Pancreas (tissue), 10 donors: ENCODE results near the gene NHERF1. TPM values are rescaled to one million over a fixed set of nuclear protein-coding genes. Genes with fewer than 3 reads are reported as not detected.
A peak's percentile ranks its signal among the peaks of the same experiment; 100 is the strongest.

Experiments used
- ATAC-seq, 4 donors: fragments of 200-7000 bp; cut with Tn5 transposase; one replicate each; pipeline versions ENCODE4 v1.8.0 to v1.9.1; 2020; ENCODE audit warnings: mild to moderate bottlenecking in 4 of 4, moderate library complexity in 4 of 4
- DNase-seq, 6 donors: peaks; one replicate each; pipeline ENCODE4 v3.0.0-alpha.2; 2020
- FAIRE-seq: peaks from 2 replicates; lab custom pipeline; 2012; peaks lifted over from hg19 to GRCh38; lab: Jason Lieb, UNC
- H3K27ac ChIP-seq, 4 donors: fragments of 200-600 bp; sonication (generic); 1 replicate in 3 of 4; 2 replicates in 1 of 4; pipeline versions ENCODE4 v1.5.0 to v1.8.0; 2020
- H3K27me3 ChIP-seq, 4 donors: fragments of 200-600 bp; one replicate each; pipeline ENCODE4 v1.8.0; 2021
- H3K36me3 ChIP-seq, 3 donors: fragments of 200-600 bp; sonication (generic) in 1 of 3; one replicate each; pipeline versions ENCODE4 v1.5.0 to v1.8.0; 2020 to 2021
- H3K4me1 ChIP-seq, 3 donors: fragments of 200-600 bp; one replicate each; pipeline ENCODE4 v1.8.0; 2021
- H3K4me3 ChIP-seq, 4 donors: fragments of 200-600 bp; sonication (generic) in 2 of 4; one replicate each; pipeline versions ENCODE4 v1.5.0 to v1.8.0; 2020 to 2021
- H3K9me3 ChIP-seq, 4 donors: fragments of 200-600 bp; one replicate each; pipeline ENCODE4 v1.8.0; 2021
- WGBS, 2 donors: extraction: QIAGEN DNeasy Blood & Tissue Kit; methylation state at CpG; one replicate each; pipeline ENCODE4 v1.1.7; 2013; 5-methylcytosine and 5-hydroxymethylcytosine counted together
- intact Hi-C, 3 donors: fragments of 100-400 bp; cut with DNase I; formaldehyde crosslinking; loops; one replicate each; pipeline versions ENCODE4 v1.11.1 to v1.14.2; 2022
- polyA plus RNA-seq, 2 donors: library from polyadenylated mRNA; stranded (reverse); fragments of 200-250 nt; gene quantifications; one replicate each; pipeline ENCODE4 v1.2.3, GENCODE V29; 2013
- total RNA-seq, 6 donors: library from RNA; stranded (reverse); fragmentation: NEBNext Ultra II Directional in 4 of 6; extraction: Animal tissue kit (Norgen Biotek cat#: 25700) in 4 of 6; gene quantifications; one replicate each; pipeline versions ENCODE4 v1.2.1 to v1.2.4, GENCODE V29; 2021 to 2023
- TF ChIP-seq, protein P1 (sequence below), 4 donors: fragments of 200-600 bp; sonication (generic) in 3 of 4; IDR thresholded peaks; one replicate each; pipeline versions ENCODE4 v1.5.0 to v1.8.0; 2021; ENCODE audit warnings: antibody characterized with exemption in 4 of 4
- donor health status: healthy with polysubstance abuse.
- donor health status: DM: no; HTN: no; CAD: no; lungs with moderate emphysema.
- donor health status: DM: no; HTN: no; CAD: no.
- donor health status: control.
- donor health status: control.
- donor health status: Bipolar disorder and iron deficiency.
- donor health status: DM: yes; HTN: yes; CAD: no.
- donor health status: DM: no; HTN: no; CAD: no.
- donor health status: DM: no; HTN: no; CAD: no.
- donor health status: DM: yes; HTN: yes; CAD: no.

NHERF1 gene
- total and polyA plus RNA-seq, 8 donors: 40.1 to 91.9 (median 56.5) TPM

DNA sequence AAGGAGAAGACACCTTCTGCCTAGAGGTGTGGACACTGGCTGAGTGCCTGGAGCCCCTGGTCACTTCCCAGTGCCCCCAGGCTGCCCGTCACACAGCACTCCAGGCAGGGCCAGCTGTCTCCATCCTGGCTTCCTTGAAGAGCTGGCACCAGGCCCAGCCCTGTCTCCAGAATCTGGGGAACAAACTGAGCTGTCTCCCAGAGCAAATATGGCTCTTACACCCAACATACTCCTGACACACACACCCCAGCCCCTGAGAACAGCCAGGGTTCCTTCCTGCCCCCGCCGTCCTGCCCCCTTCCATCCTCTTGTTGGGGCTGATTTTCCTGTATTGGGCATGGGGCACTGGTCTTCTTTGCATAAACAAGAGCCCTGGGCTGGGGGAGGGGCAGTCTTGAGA, 9.1 kb downstream of the NHERF1 start:
- Histone ChIP-seq H3K27ac (peak overlapping the region in 3 of 4 donors; percentile 40 to 82 (median 65)), H3K4me3 (no peak overlapping the region), H3K9me3 (no peaks in the 10 kb centered on the region), H3K36me3 (no peaks in the 10 kb centered on the region), H3K27me3 (no peaks in the 10 kb centered on the region), H3K4me1 (peaks cover 47 to 63% (median 52%) of the 10 kb centered on the region in 3 donors)
- 61 to 63% methylated on average over 3 of the region's 3 CpGs for WGBS, 2 donors
- ATAC-seq (peak in 3 of 4 donors; percentile 17 to 49 (median 42)), FAIRE-seq (no peak), DNase-seq (peak in 3 of 6 donors; percentile 72 to 83 (median 75))
- TF ChIP-seq, protein P1, sequence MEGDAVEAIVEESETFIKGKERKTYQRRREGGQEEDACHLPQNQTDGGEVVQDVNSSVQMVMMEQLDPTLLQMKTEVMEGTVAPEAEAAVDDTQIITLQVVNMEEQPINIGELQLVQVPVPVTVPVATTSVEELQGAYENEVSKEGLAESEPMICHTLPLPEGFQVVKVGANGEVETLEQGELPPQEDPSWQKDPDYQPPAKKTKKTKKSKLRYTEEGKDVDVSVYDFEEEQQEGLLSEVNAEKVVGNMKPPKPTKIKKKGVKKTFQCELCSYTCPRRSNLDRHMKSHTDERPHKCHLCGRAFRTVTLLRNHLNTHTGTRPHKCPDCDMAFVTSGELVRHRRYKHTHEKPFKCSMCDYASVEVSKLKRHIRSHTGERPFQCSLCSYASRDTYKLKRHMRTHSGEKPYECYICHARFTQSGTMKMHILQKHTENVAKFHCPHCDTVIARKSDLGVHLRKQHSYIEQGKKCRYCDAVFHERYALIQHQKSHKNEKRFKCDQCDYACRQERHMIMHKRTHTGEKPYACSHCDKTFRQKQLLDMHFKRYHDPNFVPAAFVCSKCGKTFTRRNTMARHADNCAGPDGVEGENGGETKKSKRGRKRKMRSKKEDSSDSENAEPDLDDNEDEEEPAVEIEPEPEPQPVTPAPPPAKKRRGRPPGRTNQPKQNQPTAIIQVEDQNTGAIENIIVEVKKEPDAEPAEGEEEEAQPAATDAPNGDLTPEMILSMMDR (IDR thresholded peaks at IDR 0.05): no peak
- intact Hi-C loops: no loop called here

DNA sequence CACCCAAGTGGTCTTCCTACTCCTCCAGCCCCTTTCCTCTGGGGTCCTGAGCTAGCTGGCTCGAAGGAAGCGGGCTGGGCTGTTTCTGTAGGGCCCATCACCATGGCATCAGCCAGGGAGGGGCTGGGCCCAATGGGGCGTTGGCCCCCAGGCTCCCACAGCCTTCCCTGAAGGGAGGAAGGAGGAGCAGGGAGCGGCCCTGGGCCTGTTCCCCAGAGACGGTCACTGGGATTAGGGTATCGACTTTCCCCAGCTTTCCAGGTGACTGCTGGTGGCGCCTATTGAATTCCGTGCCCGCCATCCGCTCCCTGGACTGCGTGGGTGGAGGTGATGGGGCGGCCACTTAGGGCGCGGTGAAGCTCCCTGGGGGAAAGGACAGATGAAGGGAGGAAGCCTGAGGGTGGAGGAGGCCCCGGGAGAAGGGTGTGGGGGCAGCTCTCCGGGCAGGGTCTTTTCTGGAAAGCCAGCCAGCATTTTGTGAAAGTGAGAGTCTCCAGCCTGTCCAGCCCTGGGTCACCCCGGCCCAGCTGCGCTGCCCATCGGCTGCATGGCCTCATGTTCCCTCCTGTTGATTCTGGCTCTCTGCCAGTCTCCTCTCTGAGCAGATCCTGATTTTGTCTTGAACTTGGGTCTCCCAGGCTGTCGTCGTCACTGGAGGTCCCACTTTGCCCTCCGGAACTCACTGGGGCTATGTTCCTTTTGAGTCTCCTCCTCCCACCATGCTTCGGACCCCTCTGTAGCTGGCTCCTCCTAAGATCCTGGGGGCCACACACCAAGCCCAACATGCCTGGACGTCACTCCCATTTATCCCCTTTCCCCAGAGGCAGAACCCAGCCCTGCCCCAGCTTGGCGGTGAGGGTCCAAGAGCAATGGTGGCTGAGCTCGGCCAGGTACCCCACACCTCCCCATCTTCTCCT, 9.8 kb downstream of the NHERF1 start:
- ATAC-seq (peak in 3 of 4 donors; percentile 18 to 47 (median 46)), DNase-seq (peak in 1 of 6 donors; percentile 69), FAIRE-seq (no peak)
- Histone ChIP-seq H3K27ac (peak overlapping the region; percentile 40 to 82 (median 66)), H3K36me3 (no peaks in the 10 kb centered on the region), H3K4me3 (no peak overlapping the region), H3K9me3 (no peaks in the 10 kb centered on the region), H3K4me1 (peaks cover 41 to 59% (median 49%) of the 10 kb centered on the region in 3 donors), H3K27me3 (no peaks in the 10 kb centered on the region)
- WGBS, 2 donors: 37 to 52% methylated on average over 26 of the region's 26 CpGs
- TF ChIP-seq, protein P1 (IDR thresholded peaks at IDR 0.05): no peak
- intact Hi-C loops: no loop called here

DNA sequence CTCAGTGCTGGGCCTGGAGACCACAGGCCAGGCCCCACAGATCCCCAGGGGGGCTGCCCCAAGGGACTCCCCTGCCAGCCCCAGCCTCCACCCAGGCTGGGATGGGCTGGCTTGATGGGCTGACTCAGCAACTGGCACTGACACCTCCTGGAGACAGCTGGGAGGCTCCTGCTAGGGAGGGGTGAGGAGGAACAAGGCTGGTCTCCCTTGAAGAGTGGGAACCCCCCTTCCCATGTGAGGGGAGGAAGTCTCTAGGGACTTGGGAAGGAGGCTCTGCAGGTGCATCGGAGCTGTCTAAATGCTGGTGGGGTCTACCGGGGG, 10.4 kb downstream of the NHERF1 start:
- no peak overlapping the region for H3K4me3 ChIP-seq
- peak in 3 of 4 donors; percentile 29 to 51 (median 36) for ATAC-seq
- no peaks in the 10 kb centered on the region for H3K9me3 ChIP-seq
- peak overlapping the region; percentile 40 to 82 (median 66) for H3K27ac ChIP-seq
- TF ChIP-seq, protein P1 (IDR thresholded peaks at IDR 0.05): no peak
- peaks cover 41 to 65% (median 49%) of the 10 kb centered on the region in 3 donors for H3K4me1 ChIP-seq
- no peaks in the 10 kb centered on the region for H3K36me3 ChIP-seq
- intact Hi-C loops: no loop called here
- whole genome bisulfite sequencing, 2 donors: 67 to 77% methylated on average over 2 of the region's 2 CpGs
- FAIRE-seq: no peak
- DNase-seq: peak in 1 of 6 donors; percentile 70
- no peaks in the 10 kb centered on the region for H3K27me3 ChIP-seq

DNA sequence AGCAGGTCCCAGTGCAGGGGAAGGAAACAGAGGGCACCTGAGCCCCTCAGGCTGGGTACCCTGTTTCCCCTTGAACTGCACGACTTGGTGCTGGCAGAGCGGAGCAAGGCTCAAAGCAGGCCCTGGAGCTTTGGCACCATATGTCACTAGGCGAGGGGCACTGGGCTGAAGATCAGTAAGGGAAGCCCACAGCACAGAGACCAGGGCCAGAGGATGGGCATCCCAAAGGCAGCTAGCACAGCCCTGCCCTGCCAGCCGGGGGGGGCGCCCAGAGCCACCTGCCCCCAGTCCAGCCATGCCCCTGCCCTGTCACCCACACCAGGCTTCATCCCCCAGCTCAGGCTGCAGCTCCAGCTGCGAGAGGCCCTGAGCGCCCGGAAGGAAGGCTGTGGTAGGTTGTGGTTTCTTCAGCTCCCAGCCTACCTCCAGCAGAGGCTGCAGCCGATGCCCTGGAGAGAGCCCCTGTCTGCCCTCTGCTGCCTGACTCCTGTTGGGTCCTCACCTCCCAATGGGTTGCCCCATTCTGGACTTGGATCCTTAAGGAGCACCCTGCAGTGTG, 10.9 kb downstream of the NHERF1 start:
- H3K4me1 ChIP-seq: peaks cover 41 to 65% (median 49%) of the 10 kb centered on the region in 3 donors
- peak overlapping the region; percentile 40 to 82 (median 66) for H3K27ac ChIP-seq
- peak; percentile 7 to 28 (median 18) for ATAC-seq

More for the DNA sequence above, 10.9 kb downstream of the NHERF1 start:
- TF ChIP-seq, protein P1 (IDR thresholded peaks at IDR 0.05): no peak
- Histone ChIP-seq H3K4me3 (no peak overlapping the region), H3K27me3 (no peaks in the 10 kb centered on the region), H3K36me3 (no peaks in the 10 kb centered on the region), H3K9me3 (no peaks in the 10 kb centered on the region)
- WGBS, 2 donors: 47 to 56% methylated on average over 6 to 9 of the region's 9 CpGs
- intact Hi-C loops: no loop called here
- FAIRE-seq (no peak), DNase-seq (peak in 1 of 6 donors; percentile 64)
